ENCODE measurements around the gene RESP18.

- TF ChIP-seq TAF1 (IDR thresholded peaks at IDR 0.05; ENCODE audit: borderline replicate concordance, low read depth, low read length) (no peak), POLR2A (IDR thresholded peaks at IDR 0.05; ENCODE audit: low read depth, low read length) (no peak)
Measured at GRCh38 chr2:219302412-219302968, 30.1 kb downstream of the RESP18 start.
